GM18507 (cell line): ENCODE measurements around the gene SLC9A3.
"Not testable (repeated sequence)": the region's sequence is repeated elsewhere in the genome, so short reads cannot be mapped to it uniquely, and the experiment has no call there.

Experiments used
- DNase-seq: peaks from one replicate; pipeline ENCODE4 v3.0.0; 2011; ENCODE audit warnings: low read depth; ENCODE audit not compliant: insufficient read length; ENCODE audit errors: extremely low spot score
- FAIRE-seq: peaks from 2 replicates; lab custom pipeline; 2011; peaks lifted over from hg19 to GRCh38; lab: Jason Lieb, UNC

Gene SLC9A3

GRCh38 chr5:524234-524972 lies at the start of gene SLC9A3:
Gene SLC9A3, minus strand, starts transcription at chr5:524449.
- FAIRE-seq (no peak), DNase-seq (no peak)

- FAIRE-seq, result no peak
- DNase-seq, result no peak
These were observed 49.7 kb upstream of the SLC9A3 start for GRCh38 chr5:573976-574375.

- FAIRE-seq (no peak), DNase-seq (no peak)
These were observed 49.0 kb upstream of the SLC9A3 start for GRCh38 chr5:573206-573605.

GRCh38 chr5:572398-573019 lies 48.3 kb upstream of the SLC9A3 start:
- FAIRE-seq (no peak), DNase-seq (no peak)

GRCh38 chr5:571791-572190 lies 47.5 kb upstream of the SLC9A3 start:
- FAIRE-seq (no peak), DNase-seq (no peak)

- DNase-seq (no peak), FAIRE-seq (no peak)
These were observed 46.6 kb upstream of the SLC9A3 start for GRCh38 chr5:570886-571285.

- FAIRE-seq (no peak), DNase-seq (no peak)
These were observed 46.2 kb upstream of the SLC9A3 start for GRCh38 chr5:570446-570845.

- FAIRE-seq, result no peak
- DNase-seq, result no peak
These were observed 45.7 kb upstream of the SLC9A3 start for GRCh38 chr5:569868-570361.

GRCh38 chr5:569358-569867 lies 45.2 kb upstream of the SLC9A3 start:
- DNase-seq (no peak), FAIRE-seq (no peak)

- FAIRE-seq (no peak), DNase-seq (no peak)
These were observed 44.6 kb upstream of the SLC9A3 start for GRCh38 chr5:568809-569208.

GRCh38 chr5:568061-568781 lies 44.0 kb upstream of the SLC9A3 start:
- DNase-seq (no peak), FAIRE-seq (no peak)

GRCh38 chr5:567664-568060 lies 43.4 kb upstream of the SLC9A3 start:
- FAIRE-seq (no peak), DNase-seq (no peak)

- FAIRE-seq (no peak), DNase-seq (no peak)
These were observed 42.5 kb upstream of the SLC9A3 start for GRCh38 chr5:566636-567309.

- no peak for DNase-seq
- FAIRE-seq, result no peak
These were observed 41.7 kb upstream of the SLC9A3 start for GRCh38 chr5:565782-566440.

- DNase-seq (no peak), FAIRE-seq (no peak)
These were observed 37.2 kb upstream of the SLC9A3 start for GRCh38 chr5:561408-561807.

GRCh38 chr5:560792-561166 lies 36.5 kb upstream of the SLC9A3 start:
- DNase-seq (no peak), FAIRE-seq (no peak)

- FAIRE-seq, result no peak
- DNase-seq, result no peak
These were observed 34.7 kb upstream of the SLC9A3 start for GRCh38 chr5:558871-559503.

GRCh38 chr5:558326-558725 lies 34.1 kb upstream of the SLC9A3 start:
- DNase-seq, result no peak
- FAIRE-seq, result no peak

GRCh38 chr5:557917-558316 lies 33.7 kb upstream of the SLC9A3 start:
- not testable (repeated sequence) for DNase-seq, FAIRE-seq
